Measurements from ENCODE around the gene CDKN2B. TPM values are rescaled to one million over a fixed set of nuclear protein-coding genes. Genes with fewer than 3 reads are reported as not detected.

The CDKN2B gene
- total RNA-seq, 1 donor from 2014 or later: 9.2 TPM

DNA sequence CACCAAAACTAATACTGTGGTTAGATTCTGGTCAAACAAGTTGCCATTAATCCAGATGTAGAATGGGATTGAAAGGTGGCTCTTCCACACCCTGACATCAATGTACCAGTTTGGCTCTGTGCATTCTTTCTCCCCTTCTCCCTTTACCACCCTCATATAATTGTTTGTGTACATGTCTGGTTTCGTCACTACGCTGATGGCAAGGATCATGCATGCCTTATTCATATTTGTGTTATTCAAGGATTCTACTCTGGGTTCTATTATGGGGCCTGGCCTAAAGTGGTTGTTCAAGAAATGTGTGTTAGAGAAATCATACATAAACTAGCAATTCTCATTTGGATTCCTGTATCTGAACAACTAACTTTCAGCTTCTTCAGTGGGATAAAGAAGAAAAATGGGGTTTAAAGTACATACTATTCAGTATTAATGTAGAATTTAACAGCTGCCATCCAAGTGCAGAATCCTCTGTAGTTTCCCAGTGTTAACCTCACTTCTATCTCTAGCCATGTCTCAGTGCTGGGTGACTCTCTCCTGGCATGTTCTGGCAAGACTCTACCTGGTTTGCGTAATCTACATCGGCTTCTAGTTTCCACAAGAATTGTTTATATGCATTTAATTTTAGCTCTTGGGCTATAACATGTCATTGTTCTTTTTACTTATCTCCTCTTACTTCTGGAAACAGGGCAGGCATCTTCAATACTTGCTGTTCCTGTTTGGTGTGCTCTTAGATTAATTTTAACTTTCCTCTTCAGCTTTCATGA lies 27.9 kb upstream of the CDKN2B start:
- intact Hi-C loops (cut with micrococcal nuclease): loop anchor here (5.0 kb wide), 1 partner anchor 40 kb away; no protein-coding TSS in a partner anchor

DNA sequence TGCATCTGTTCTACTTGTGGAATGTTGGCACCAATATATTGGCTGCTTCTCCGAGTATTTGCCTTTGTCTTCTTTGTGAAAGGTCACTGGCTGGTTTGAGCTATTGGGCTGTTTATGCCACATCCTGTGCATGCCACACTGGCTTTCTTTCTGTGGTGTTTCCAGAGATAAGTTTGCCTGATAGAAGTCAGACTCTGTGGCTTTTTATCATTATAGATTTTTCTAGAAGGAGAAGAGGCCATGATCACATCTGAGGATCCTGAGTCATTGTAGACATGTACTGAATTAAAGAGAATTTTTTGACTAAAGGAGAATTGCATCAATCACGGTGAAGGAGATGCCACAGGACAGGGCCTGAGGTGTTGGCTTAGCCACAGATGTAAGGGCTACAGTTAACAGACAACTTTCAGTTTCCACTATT lies 26.5 kb upstream of the CDKN2B start:
- intact Hi-C loops (cut with micrococcal nuclease): loop anchor here (5.0 kb wide), 1 partner anchor 38 kb away; no protein-coding TSS in a partner anchor

DNA sequence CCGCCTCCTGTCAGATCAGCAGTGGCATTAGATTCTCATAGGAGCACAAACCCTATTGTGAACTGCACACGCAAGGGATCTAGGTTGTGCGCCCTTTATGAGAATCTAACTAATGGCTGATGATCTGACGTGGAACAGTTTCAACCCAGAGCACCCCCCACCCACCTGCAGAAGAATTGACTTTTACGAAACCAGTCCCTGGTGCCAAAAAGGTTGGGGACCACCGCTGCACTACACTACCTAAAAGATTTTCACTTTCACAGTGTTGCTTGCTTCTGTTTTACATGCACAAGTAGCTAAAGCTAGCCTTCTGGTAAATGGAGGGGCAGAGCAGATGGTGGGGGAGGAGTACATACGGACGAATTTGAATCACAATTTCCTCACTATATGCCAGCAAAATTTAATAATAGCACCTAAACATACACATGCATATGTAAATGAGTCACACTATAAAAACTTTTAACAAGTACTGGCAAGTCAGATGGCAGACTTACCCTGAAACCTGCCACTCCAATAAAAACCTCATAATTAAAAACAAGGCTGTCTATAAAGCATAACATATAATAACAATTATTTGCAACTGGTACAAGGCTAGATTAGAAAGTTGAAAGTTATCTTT lies 24.0 kb upstream of the CDKN2B start:
- intact Hi-C loops (cut with micrococcal nuclease): no loop called here

DNA sequence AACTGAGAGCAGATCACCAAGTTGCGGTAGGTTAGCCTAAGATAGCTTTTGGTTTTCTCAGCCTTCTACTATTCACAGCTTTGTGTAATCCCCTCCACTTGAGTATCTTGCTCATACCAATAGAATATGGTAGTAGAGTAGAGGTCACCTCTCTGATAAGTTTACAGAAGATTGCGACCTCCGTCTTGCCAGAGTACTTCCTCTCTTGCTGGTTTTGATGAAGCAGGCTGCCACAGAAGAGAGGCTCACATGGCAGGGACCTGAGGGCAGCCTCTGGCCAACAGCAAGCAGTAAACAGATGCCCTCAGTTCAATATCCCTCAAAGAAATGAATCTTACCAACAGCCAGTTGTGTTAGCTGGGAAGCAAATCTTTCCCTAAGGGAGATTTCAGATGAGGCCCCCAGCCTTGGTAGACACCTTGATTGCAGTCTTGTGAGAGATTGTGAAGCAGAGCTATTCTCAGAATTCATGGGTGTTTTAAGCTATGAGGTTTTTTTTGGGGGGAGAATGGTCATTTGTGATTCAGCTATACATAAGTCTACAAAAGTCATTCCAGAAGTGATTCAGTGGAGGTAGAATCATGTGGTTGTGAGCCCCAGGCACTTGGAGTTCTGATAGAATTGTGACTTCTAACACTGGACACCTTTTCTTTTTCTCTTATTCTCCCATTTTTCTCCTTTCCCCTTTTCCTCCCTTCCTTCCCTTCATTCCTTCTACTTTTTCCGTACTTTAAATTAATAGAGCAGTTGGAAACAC lies 22.7 kb upstream of the CDKN2B start:
- intact Hi-C loops (cut with micrococcal nuclease): no loop called here

DNA sequence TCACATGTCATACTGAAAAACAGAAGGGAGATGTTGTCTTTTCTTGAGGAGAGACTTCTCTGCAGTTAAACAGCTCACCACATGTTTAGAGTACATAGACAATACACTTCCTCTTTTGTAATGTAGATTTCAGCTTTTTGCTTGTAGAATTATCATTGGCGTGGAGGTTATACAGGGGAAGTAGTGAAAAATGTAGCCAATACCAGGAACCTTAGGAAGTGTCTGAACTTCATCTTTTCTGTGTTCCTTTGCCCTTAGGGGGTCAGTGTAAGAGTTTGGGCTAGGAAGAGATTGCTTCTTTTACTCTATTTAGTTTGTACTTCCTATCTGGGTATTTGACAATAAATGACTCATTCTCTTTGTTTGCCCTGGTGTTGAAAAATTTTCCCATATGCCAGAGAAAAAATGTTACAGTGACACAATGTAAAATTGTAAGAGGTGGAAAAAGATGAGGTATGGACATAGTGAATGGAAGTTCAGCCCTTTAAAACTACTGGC lies 21.0 kb upstream of the CDKN2B start:
- intact Hi-C loops (cut with micrococcal nuclease): no loop called here

DNA sequence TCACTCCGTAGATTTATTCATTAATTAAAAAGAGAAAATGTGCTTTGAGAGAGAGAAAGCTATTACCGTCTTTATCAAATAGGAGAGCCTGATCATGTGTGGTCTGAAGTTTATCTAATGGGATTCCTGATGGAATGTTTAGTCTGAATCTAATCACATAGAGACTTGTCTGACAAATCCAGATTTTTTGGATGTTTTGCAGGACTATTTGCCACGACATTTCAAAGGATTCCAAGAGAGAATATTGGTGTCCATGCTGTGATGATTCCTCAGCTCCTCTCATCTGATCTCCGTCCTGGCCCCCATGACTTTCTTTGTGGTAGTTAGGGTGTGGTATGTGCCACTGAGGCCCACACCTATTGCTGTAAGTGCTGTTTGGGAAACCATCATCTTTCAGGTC lies 20.1 kb upstream of the CDKN2B start:
- intact Hi-C loops (cut with micrococcal nuclease): no loop called here

DNA sequence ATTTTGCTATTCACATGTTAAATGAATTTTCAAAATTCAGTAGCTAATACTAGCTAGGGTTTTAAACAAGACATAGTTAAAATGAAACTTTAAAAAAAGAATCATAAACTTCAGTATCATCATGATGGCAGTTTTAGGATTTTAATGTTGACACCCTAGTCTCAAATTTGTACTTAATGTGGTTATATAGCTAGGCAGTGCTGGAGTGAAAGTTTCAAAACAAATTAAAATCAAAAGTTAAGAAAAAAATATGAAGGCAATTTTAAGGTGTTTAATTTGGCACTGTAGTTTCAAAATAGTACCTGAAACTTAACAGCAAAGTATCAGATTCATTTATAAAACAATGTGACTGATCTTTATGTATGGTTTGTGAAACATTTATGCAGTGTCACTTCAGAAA lies 19.3 kb upstream of the CDKN2B start:
- intact Hi-C loops (cut with micrococcal nuclease): no loop called here

DNA sequence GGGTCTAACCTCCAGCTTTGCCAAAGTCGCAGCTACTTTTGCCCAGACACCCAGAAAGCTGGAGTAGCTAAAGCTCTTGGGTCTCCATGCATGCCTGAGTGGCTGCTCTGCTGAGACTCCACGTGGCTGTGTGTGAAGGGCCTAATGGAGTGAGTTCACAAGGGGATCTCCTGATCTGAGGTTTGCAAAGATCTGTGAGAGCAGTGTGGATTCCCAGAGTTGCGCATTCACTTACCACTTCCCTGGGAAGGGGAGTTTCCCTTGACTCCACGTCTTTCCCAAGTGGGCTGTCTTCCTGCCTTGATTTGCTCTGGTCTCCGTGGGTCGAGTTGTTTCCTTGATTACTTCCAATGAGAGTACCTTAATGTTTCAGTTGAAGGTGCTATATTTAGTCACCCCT lies 17.6 kb upstream of the CDKN2B start:
- intact Hi-C loops (cut with micrococcal nuclease): no loop called here

DNA sequence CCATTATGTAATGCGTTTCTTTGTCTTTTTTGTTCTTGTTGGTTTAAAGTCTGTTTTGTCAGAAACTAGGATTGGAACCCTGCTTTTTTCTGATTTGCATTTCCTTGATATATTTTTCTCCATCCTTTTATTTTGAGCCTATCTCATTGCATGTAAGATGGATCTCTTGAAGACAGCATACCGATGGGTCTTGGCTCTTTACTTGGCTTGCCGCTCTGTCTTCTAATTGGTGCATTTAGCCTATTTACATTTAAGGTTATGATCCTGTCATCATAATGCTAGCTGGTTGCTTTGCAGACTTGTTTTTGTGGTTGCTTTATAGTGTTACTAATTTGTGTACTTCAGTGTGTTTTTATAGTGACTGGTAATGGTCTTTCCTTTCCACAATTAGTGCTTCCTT lies 13.3 kb upstream of the CDKN2B start:
- intact Hi-C loops (cut with micrococcal nuclease): no loop called here

DNA sequence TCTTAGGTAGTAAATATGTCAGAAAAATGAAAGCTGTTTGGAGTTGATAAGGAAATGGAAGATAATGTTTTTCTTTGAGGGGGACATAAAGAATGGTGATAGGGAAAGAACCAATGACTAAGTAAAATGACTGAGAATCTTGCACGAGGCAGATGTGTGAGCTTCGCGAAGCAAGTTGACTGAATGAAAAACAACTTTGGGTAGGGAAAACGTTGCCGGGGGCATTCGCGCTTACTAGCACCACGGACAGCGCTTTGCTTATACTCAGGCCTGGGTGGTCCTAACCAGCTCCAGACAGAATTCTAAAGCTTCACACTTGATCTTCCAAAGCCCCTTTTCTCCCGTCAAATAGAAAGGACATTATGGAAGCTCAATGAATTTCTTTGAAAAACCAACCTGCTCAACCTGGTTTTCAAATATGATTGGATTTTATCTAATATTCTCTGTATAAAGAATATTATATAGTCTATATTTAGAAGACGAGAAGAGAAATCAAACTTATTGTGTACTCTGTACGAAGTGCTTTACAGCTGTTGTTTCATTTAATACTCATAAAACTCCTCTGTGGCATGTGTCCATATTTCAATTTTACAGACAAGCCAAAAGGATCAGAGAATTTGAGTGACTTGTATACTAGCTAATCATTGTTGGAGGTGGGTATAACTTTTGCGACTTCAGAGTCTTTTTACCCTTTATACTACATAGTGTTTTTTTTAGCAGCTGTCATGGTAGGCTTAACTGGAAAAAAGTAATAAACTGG lies 1.9 kb upstream of the CDKN2B start:
- intact Hi-C loops (cut with micrococcal nuclease): no loop called here

DNA sequence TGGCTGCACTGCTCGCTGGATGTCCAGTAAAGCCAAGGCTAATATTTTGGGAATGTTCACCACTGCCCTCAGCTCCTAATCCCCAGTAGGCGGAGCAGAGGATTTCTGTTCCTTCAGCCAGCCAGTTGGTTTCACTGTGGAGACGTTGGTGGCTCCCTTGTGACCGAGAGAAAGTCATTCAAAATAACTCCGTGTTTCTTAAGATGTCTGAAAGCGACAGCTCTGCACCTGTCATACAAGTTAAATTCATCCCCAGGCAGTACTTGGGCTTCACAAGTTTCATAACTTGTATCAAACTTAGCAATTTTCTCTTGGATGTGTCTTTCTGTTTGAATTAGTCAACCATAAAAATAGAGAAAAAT lies 382 bp upstream of the CDKN2B start:
- intact Hi-C loops (cut with micrococcal nuclease): loop anchor here (1.0 to 10.0 kb wide), 6 partner anchors 29 to 445 kb away; no protein-coding TSS in a partner anchor

DNA sequence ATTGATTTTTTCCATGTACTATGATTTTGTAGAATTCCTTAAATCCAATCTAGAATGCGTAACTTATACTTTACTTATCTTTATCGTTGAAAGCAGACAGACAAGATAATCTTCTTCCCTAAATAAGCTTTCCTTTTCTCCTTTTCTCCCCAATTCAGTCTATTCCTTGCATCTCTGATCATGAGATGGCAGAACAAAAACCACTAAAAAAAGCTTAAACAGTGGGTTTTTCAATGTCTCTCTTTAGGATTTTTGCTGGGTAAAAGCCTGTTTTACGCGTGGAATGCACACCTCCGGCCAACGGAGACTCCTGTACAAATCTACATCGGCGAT lies 755 bp downstream of the CDKN2B start:
- intact Hi-C loops (cut with micrococcal nuclease): loop anchor here (1.0 to 10.0 kb wide), 7 partner anchors 13 to 446 kb away; no protein-coding TSS in a partner anchor

DNA sequence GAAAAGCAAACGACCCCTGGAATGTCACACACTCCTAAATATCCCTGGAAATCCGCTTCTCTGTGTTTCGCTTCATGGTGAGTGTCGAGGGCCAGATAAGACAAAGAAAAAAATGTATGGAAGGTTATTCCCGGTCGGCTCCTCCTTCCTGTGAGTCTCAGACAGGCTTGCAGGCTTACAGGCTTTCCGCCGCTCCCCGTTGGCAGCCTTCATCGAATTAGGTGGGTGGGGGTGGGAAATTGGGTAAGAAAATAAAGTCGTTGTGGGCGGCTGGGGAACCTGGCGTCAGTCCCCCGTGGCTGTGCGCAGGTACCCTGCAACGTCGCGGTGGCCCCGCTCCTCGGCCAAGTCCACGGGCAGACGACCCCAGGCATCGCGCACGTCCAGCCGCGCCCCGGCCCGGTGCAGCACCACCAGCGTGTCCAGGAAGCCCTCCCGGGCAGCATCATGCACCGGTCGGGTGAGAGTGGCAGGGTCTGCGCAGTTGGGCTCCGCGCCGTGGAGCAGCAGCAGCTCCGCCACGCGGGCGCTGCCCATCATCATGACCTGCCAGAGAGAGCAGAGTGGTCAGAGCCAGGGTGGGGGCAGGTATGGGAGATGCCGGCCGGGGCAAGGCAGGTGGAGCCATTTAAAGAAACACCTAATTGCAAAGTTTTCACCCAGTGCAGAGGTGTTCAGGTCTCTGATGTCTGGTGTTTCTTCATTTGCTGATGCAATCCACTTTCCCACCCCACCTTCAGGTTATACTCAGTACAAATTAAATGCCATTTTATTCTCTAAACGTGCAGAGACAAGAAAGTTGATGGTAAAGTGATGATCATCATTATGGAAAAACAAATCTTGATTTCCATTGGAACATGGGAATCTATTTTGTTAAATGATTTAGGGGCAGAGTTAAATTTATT lies 3.2 kb downstream of the CDKN2B start:
- intact Hi-C loops (cut with micrococcal nuclease): loop anchor here (1.0 to 10.0 kb wide), 2 partner anchors 10 to 449 kb away; no protein-coding TSS in a partner anchor

DNA sequence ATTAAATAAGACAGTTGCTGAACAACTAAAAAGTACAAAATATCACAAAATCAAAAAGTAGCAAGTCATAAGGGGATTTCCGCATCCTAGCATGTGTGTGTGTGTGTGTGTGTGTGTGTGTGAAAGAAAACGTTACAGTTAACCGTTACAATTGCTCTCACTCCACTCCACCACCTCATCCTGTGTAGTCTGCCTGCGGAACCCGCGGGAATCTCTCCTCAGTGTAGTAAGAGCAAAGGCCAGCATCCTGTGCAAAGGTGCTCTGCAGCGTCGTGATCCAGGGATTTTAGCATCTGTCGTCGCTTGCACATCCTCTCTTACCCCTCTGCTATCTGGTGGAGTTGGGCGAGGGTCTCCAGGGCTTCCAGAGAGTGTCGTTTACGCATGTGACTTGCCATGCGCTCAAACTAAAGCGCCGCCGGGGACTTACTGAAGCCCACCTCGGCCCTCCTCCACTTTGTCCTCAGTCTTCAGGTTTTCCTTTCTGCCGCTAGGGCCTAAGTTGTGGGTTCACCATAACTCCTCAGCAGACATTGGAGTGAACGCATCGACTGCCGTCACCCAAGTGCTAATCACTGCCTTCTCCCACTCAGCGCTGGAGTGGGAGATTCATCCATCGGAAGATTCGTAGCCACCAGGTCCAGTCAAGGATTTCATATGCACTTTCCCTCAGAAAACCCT lies 3.9 kb downstream of the CDKN2B start:
- intact Hi-C loops (cut with micrococcal nuclease): loop anchor here (1.0 to 10.0 kb wide), 2 partner anchors 9 to 450 kb away; no protein-coding TSS in a partner anchor

DNA sequence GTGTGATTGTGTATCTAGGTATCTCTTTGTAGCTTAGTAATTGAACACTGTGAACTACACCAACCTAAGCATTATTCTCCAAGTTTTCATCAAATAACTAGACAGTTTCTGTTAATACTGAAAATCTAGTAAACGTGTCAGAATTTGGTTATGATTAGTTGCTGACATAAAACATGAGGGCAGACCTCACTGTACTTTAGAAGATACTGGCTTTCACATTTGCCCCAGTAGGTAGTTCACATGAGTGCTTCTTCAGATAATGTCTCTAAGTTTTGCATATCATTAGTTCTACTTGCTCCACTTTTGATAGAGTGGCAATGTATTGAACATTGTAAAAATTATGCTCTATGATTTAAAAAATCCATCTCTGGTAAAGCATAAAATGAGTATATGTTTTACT lies 7.1 kb downstream of the CDKN2B start:
- intact Hi-C loops (cut with micrococcal nuclease): loop anchor here (10.0 kb wide), 1 partner anchor 453 kb away; no protein-coding TSS in a partner anchor

DNA sequence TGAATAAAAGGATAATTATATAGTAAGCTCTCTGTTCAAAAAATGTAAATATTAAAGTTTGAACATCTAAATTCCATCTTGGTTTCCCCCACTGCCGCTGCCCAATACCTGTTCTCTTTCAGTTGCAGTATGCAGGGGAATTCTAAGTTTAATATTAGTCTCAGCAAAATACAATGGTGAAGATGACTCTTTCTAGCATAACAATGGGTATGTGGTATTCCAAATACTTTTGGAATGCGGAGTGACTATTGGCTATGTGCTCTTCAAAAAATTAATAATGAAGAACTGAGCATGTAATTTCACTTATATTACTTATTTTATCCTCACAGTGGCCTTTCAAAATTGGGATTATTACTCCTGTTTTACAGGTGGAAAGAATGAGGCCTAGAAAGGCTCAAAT lies 11.1 kb downstream of the CDKN2B start:
- intact Hi-C loops (cut with micrococcal nuclease): loop anchor here (5.0 kb wide), 3 partner anchors 39 to 661 kb away; partner anchors contain the start of gene KLHL9

DNA sequence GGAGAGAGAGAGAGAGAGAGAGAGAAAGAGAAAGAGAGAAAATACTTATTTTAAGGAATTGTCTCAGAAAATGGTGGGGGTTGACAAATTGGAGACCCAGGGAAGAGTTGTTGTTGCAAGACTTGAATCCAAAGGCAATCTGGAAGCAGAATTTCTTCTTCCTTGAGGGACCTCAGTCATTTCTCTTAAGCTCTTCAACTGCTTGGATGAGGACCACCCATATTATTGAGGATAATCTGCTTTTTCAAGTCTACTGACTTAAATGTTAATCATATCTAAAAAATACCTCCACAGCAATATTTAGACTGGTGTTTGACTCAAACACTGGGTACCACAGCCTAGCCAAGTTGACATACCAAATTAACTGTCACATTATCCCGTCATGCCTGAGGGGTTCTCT lies 11.6 kb downstream of the CDKN2B start:
- intact Hi-C loops (cut with micrococcal nuclease): loop anchor here (5.0 kb wide), 3 partner anchors 40 to 660 kb away; partner anchors contain the start of gene KLHL9

DNA sequence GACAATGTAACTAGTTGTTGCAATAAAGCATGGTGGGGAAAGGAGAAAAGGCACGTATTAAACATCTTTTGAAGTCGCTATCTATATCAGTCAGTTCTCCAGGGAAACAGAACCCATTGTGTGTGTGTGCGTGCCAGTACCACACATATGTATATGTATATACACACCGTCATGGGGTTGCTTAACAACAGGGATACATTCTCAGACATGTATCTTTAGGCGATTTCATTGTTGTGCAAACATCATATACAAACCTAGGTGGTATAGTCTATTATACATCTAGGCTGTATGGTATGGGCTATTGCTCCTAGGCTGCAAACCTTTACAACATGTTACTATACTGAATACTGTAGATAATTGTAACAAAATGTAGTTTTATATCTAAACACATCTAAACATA lies 12.2 kb downstream of the CDKN2B start:
- intact Hi-C loops (cut with micrococcal nuclease): loop anchor here (1.0 to 5.0 kb wide), 4 partner anchors 8 to 660 kb away; partner anchors contain the start of gene KLHL9

DNA sequence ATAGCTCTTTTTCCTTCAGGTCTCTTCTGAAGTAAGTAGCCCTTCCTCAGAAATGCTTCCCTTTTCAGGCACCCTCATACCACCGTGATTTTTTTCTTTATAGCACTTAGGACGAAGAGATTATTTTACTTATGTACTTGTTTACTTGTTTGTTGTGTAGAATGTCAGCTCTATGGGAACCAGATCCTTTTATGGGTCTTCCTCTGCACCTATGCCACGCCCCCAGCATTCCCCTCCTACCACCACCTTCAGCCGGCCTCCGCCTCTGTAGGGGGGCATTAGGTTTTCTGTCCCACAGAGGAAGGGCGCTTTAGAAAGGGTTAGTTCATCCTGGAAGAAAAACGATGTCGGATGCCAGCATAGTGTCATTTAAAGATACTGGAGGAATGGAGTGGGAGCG lies 12.7 kb downstream of the CDKN2B start:
- intact Hi-C loops (cut with micrococcal nuclease): loop anchor here (1.0 to 5.0 kb wide), 4 partner anchors 9 to 659 kb away; partner anchors contain the start of gene KLHL9
